ENCODE measurements around the gene BPIFB4.

Gene BPIFB4

DNA sequence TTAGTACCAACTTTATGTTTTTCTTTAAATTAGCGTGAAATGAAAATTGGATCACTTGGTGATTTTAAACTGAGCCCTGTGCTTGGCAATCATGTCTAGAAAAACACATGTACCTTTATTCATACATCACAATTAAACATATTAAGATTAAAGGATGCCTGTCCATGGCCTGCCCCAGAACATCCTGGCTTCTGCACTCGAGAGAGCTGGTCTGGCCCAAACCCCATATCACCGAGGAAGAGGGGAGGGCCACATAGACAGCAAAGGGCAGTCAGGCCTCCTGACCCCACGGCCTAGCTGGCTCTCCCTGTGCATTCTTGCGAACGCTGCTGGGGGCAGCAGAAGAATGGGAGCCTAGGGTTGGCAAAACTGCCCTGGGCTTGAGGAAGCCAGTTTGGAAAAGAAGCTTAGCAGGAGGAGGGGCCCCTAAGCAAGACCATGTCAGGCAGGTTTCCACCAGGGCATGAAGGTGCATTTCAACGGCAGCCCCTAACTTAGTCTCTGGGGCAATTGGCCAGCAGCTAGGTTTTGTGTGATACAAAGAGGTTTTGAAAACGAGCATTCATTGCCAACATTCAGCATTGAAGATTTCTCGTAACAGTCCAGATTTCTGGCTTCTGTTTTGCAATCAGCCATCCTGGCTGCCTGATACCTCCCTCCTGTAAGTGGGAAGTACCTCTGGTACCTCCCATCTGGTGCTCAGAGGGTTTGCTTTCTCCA is 17.2 kb upstream of the BPIFB4 start:
- DNase-seq (ENCODE audit: low spot score): no peak

DNA sequence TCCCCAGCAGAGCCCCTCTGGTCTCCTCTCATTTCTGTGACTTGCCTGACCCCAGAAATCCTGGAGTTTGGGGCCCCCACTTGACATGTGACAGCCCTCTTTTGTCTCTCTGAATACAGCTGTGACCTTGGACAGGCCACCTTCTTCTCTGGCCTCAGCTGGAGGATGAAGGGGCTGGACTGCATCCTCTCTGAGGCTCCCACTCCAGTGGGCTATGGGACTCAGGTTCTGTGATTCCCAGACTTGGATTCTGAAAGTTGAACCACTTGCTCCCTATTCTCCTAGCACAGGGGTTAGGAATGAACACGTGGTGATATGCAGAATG is 16.7 kb upstream of the BPIFB4 start:
- DNase-seq (ENCODE audit: low spot score): no peak

- DNase-seq (ENCODE audit: low spot score): no peak
Observed at GRCh38 chr20:33063271-33063670, 16.2 kb upstream of the BPIFB4 start.

- DNase-seq (ENCODE audit: low spot score): no peak
Observed at GRCh38 chr20:33064572-33065287, 14.7 kb upstream of the BPIFB4 start.

- DNase-seq (ENCODE audit: low spot score): no peak
Observed at GRCh38 chr20:33065785-33066184, 13.7 kb upstream of the BPIFB4 start.

DNA sequence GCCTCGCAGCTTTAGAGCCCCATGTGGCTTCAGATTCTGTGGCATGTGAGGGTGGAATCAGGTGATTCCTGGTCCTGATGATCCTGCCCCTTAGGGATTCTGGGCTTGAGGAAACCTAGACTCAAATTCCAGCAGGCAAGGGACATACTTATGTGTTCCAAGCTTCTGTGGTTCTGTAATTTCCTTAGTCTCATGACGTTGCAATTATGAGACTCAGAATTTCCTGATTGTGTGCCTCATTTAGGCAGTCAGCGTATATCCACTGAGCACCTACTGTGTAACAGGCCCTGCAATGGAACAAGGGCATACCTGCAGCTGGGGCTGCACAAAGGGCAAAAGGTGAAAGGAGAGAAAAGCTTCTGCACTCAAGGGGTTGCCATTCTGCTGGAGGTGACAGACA is 11.6 kb upstream of the BPIFB4 start:
- DNase-seq (ENCODE audit: low spot score): no peak

GRCh38 chr20:33068251-33068939 is 11.0 kb upstream of the BPIFB4 start:
- no peak for DNase-seq (ENCODE audit: low spot score)

GRCh38 chr20:33069673-33070072 is 9.8 kb upstream of the BPIFB4 start:
- no peak for DNase-seq (ENCODE audit: low spot score)

GRCh38 chr20:33070111-33071053 is 9.1 kb upstream of the BPIFB4 start:
- no peak for DNase-seq (ENCODE audit: low spot score)

DNA sequence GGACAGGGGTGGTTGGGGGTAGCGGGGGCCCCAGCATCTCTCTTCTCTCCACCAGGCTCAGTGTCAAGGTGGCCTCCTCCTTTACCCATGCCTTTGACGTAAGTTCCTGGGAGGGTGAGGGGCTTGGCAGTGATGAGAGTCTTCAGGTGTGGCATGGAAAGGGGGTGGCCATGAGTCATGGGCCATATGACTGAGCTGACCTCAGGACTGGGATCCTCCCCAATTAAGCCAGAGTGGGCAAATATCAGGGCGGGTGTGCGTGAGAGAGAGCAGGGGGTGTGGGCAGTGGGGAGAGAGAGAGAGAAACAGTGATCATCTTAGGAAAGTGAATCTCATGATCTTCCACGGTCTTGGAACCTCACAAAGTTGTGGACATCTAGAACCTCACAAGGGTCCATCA is 8.2 kb upstream of the BPIFB4 start:
- DNase-seq (ENCODE audit: low spot score): no peak

DNA sequence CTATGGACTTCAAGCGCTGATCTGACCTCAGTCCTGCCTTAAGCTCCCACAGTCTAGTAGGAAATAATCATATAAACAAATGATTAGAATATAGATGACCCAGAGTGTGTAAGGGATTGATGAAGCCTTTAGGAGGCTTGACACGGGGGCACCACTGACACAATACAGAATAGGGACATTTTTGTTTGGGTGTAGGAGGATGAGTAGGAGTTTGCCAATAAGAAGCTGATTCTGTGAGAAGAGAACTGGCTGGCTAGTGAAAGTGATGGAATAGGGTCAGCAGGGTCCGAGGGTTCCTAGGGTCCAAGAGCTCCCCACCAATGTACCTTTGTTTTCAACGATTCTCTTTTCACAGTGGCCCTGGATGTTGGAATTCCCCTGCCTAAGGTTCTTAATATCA is 7.1 kb upstream of the BPIFB4 start:
- no peak for DNase-seq (ENCODE audit: low spot score)

- DNase-seq (ENCODE audit: low spot score): no peak
Observed at GRCh38 chr20:33072813-33073212, 6.6 kb upstream of the BPIFB4 start.

DNA sequence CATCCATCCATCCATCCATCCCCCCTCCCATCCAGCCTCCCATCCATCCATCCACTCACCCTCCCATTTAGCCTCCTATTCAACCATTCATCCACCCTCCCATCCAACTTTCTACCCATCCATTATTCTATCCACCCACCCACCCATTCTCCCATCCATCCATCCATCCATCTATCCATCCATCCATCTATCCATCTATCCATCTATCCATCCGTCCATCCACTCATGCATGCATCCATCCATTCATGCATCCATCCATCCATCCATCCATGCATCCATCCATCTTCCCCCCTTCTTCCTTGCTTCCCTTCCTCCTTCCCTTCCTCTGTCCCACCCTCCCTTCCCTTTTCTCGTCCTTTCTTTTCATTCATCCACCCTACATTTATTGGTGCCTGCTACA is 4.8 kb upstream of the BPIFB4 start:
- DNase-seq (ENCODE audit: low spot score): no peak

DNA sequence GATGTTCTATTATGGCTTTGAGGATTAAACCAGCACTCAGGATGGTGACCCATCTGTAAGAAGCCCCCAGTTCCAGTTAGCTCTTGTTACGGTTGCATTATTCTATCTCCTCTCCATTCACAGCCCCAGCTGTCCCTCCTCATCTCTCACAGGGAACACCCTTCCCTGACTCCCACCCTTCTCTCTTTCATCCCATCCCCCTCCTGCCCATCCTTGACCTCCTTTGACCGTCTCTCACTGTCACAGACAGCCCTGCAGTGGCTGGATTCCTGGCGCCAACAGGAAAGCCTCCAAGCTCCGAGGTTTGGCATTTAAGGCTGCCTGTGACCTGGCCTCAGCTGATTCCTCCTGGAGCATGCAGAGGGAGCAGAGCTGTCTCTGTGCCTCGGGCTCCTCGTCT is 4.2 kb upstream of the BPIFB4 start:
- no peak for DNase-seq (ENCODE audit: low spot score)

DNA sequence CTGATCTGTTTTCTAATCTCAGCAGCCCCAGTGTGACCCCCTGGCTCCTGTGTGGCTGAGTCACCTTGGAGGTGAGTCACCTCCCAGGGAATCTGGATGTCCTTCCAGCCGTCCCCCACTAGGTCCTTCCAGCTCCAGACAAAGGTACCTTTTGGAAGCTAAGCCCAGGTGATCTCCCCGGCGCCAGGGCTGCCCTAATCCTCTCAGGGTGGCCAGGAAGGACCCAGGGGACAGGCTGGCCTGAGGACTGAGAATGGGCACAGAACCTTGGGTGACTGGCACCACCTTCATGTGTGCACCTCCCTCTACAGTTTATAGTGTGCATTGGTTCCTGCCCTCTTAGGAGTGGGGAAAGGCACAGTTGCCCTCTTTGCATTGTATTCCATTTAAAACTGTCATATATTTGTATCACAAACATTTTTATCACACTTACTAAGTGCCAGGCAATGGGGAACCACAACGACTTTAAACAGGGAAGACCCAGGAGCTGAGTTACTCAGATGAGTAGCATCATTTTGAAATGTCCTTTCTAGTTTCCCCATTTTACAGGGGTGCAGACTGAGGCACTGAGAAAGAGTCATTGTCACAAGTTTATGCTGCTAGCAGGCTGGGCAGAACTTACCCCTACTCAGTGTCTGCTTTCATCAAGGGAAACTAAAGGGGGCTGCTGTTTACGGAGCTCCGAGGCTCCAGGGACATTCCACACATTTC is 2.6 kb upstream of the BPIFB4 start:
- DNase-seq (ENCODE audit: low spot score): peak; percentile 33

DNA sequence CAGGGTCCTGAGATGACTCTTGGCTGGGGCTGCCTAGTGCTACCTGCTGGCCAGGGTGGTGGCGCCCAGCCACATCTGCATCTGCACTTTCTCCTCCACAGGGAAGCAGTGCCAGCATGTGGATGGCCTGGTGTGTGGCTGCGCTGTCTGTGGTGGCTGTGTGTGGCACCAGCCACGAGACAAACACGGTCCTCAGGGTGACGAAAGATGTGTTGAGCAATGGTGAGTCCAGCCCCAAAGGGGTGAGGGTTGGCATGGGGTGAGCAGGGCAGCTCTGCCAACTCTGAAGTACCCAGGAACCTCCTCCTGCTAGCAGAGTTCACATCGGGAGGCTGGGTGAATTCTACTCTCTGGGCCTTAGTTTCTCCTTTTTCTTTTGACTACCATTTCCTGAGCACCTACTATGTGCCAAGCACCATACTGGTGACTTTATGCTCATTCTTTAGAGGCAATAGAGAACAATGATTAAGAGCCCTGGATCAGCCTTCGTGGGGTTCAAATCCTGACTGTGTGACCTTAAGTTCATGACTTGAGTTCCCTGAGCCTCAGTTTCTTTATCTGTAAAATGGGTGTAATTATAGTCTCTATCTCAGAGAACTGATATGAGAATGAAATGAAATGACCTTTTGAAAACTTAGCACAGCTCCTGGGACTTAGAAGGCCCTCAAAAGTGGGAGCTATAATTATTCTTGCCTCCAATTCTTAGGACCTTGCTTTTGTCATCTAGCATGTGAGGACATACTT is 2.1 kb downstream of the BPIFB4 start:
- no peak for DNase-seq (ENCODE audit: low spot score)

DNA sequence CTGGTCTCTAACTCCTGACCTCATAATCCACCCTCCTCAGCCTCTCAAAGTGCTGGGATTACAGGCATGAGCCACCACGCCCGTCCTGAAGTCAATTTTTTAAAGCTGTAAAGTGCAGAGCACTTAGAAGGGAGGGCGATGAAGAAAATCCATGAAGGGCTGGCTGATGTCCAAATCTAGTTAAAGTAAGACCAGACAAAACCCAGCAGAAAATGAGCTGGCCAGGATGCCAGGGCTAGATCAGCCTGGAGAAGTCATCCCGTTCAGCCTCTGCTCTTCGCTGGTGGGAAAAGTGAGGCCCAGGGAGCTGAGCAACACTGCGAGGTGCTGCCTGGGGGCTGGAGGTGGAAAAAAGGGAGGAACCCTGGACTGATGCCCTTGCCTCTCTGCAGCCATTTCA is 3.1 kb downstream of the BPIFB4 start:
- DNase-seq (ENCODE audit: low spot score): no peak

GRCh38 chr20:33083544-33084340 is 4.3 kb downstream of the BPIFB4 start:
- no peak for DNase-seq (ENCODE audit: low spot score)

DNA sequence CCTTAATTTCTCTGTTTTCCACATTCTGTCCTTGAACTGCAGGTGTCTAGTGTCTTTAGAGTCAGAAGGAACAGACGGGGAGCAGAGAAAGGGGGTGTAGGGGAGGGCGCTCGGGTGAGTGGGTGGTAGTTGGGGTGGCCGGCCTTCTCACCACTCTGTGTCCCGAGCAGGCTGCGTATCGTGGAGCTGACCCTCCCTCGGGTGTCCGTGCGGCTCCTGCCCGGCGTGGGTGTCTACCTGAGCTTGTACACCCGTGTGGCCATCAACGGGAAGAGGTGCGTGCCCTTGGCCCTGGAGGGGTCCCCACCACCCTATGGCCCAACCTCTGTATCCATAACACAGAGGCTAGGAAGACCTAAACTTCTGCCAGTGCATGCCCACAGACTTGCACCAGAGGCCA is 5.3 kb downstream of the BPIFB4 start:
- no peak for DNase-seq (ENCODE audit: low spot score)

All from CD4-positive, alpha-beta T cell treated with Interleukin-6 at 100 ng/mL for 8 hours (primary cell).